GM21526 (cell line): ENCODE data around the gene MOGAT2.
"Not testable (repeated sequence)": the region's sequence is repeated elsewhere in the genome, so short reads cannot be mapped to it uniquely, and the experiment has no call there.

Experiments
- ATAC-seq: cut with Tn5 transposase; IDR thresholded peaks from one replicate; pipeline ENCODE4 v1.9.1; 2021; ENCODE audit warnings: moderate library complexity; ENCODE audit not compliant: unreplicated experiment, low FRiP score

The MOGAT2 gene

DNA sequence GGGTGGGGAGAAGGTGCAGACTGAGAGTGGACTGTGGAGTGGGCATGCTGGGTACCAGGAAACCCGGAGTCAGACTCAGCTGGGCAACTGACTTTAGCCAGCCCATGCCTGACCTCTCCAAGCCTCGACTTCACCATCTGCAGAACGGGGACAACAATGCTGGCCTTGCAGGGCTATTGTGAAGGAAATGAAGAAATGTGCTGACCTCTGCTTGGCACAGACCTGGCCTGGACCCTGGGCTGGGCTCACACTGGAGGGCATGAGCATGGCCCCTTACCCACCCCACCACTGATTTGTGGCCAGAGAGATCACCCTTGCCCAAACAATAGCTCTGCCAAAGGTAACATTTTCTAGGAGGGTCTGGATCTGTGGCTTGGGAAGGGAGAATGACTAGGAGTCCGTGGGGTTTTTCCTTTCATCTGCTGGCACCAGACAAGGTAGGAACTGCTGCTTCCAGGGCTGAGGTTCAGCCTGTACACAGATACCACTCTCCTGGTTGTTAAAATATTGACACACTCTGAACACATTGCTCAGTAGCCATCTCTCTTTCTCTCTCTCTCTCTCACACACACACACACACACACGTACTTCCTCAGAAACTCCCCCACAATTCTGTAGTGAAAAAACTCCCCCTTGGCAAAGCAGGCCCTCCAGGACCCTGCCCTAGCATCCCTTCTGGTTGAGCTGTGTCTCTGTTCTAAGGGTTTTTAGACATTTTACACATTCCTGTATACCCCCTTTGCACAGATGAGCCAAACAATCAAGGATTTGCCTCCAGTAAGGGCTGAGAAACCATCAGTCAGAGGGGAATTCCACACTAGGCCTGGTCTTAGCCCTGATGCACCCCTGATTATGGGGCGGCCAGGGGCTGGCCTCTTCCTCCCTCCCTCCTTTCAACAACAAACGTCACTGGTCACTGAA, 1.0 kb downstream of the MOGAT2 start:
- no peak for ATAC-seq

DNA sequence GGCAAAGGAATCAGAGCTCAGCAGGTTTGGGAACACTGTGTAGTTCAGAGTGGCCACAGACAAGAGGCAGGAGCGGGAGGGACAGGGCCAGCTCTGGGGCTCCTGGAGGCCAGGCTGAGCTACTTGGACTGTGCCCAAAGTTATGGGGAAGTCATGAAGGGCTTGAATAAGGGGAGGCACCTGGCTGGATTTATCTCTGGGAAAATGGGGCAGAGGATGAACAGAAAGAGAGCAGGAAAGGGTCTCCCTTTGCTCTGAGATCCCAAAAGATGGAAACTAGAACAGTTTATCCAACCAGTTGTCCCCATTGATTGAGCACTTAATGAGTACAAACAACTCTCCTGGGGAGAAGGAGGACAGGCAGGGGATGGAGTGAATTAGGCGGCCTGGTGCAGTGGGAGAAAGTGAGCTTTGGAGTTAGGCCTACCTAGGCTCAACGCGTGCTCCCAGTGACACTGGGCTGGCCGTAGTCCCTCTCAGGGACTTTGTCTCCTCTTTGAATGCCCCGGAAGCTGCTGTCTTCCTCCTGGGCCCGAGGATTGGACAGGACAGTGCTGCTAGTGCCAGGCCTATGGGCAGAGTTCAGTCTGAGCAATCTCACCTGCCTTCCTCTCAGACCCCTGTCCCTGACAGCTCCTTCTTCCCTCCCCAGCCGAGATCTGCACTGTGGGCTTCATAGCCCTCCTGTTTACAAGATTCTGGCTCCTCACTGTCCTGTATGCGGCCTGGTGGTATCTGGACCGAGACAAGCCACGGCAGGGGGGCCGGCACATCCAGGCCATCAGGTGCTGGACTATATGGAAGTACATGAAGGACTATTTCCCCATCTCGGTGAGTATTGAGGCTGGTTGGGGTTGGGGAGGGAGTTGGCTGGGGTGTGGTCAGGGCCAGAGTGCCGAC, 2.0 kb downstream of the MOGAT2 start:
- no peak for ATAC-seq

DNA sequence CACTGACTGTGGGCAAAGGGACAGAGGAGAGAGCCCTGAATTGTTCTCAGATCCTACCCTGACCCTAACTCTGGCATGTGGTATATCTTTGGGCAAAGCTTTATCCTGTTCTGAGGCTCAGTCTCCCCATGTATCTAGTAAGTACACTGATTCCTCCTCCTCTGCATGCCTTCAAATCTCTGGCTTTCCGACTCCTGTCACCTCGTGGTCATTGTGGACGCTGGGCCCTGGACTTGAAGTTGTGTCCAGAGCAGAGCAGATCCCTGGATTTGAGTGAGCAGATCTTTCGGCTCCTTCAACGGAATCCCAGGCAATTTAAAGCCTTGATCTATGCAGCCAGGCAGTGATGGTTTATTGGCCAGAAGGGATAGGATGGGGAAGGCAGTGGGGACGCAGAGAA, 3.0 kb downstream of the MOGAT2 start:
- ATAC-seq, result no peak

DNA sequence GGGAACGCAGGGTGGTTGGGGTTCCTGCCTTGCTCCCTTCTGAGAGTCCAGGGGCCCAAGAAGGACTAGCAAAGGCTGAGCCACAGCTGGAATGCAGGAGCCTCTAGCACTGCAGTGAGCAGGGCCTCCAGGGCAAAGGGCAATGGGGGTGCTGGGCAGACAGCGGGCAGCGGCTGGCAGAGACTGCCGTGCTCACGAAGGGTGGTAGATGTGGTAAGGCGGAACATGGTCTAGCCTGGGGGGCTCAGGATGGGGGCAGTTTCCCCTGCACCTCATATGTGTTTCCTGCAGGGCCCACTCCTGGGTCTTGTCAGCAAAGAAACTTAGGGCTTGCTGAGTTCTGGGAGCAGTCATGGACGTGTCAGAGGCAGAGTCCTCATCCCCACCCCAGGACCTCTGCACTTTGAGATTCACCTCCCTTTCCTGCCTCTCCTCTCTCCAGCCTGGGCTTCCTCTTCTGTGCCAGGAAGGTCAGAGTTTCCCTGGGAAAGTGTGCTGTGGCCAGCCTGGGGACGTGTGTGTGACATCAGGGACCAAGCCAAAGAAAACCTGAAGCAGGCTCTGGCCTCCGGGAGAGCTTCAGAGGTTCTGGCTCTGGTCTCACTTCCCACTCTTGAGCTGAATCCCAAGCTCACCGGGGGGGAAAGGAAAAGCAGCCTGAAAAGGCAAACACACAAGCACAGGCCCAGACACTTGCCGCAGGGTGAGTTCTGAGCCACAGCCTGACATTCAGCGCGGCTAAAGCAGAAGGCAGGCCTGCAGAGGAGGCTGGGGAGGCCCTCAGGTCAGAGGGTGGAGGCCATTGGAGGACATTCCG, 4.4 kb downstream of the MOGAT2 start:
- ATAC-seq, result no peak

DNA sequence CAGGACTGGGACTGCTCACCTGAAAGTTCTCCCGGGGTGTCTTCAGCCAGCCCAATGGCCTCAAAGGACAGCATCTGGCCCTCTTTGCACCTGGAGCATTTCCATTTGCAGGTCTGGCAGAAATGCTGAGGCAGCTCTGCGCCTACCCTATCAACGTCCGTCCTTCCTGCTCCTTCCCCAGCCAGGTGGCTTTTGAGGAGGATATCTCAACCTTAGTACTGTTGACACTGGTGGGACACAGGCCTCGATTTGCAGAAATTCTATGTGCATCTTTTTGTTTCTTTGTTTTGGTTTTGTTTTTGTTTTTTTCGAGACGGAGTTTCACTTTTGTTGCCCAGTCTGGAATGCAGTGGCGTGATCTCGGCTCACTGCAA, 5.0 kb downstream of the MOGAT2 start:
- no peak for ATAC-seq

DNA sequence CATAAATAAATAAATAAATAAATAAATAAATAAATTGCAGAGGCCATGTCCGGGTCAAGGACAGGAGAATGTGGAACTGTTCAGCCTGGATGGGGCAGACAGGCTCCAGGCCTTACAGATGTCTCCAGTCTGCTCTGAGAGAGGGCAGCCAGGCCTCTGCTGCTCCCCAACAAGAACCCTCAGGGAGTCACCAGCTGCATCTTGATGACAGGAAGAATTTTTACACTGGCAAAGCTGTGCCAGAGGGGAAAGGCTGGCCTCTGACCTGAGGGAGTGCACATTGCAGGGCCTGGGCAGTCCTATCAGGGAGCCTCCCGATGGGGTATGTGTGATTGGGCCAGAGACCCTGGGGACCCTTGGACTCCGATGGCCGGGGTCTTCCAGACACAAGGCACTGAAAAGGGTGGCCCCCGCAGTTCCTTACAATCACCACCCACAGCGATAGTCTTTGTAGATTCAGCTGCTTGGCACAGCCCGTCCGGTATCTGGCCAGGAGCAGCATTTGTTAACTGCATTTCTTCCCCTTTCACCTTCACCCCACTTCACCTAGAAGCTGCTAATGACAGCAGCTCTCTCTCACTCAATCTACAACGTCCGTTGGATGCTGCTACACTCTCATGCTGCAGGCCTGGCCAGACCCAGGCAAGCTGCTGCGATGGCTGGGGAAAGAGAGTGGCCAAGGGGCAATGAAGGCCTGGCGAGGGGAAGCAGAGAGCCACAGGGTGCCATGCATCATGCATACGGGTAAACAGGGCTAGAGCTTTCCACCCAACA, 8.1 kb downstream of the MOGAT2 start:
- no peak for ATAC-seq

DNA sequence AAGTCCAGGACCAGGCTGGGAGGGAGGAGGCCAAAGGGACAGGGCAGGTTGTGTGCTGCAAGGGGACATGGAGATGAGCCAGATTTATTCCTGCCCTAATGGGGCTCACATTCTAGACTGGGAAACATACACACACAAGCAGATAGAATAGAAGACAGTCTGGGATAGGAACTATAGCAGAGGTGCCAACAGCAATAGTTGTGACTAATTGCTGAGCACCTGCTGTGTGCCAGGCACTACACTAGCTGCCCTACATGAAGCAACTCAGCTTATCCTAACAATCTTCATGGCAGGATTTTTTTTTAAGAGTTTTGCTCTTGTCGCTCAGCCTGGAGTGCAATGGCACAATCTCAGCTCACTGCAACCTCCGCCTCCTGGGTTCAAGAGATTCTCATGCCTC, 11.4 kb downstream of the MOGAT2 start:
- no peak for ATAC-seq

DNA sequence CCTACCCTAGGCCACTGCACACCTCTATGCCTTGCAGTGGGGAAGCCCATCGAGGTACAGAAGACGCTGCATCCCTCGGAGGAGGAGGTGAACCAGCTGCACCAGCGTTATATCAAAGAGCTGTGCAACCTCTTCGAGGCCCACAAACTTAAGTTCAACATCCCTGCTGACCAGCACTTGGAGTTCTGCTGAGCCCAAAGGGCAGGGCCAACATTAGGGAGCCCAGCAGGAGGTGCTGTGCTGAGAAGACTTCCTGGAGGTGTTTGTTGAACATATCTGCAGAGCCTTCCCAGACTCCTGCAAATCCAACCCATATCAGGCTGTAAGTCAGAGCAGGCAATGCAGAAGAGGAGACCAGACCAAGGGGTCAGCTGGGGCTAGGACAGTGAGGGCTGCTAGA, 13.5 kb downstream of the MOGAT2 start:
- no peak for ATAC-seq

DNA sequence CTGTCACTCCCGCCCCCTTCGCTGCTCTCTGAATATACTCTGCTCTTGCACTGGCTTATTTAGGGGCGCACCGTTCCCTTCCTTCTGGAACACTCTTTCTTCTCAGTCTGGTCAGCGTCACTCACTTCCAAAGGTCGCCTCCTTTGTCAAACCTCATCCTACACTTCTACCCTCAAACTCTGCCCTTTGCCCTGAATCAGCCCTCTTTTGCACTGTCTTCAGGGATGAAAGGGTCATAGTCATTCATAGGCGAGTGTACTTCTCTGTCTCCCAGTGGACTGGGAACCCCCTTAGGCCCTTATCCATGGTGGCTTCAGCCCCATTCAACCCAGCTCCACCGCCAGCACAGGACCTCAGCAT, 15.4 kb downstream of the MOGAT2 start:
- no peak for ATAC-seq

DNA sequence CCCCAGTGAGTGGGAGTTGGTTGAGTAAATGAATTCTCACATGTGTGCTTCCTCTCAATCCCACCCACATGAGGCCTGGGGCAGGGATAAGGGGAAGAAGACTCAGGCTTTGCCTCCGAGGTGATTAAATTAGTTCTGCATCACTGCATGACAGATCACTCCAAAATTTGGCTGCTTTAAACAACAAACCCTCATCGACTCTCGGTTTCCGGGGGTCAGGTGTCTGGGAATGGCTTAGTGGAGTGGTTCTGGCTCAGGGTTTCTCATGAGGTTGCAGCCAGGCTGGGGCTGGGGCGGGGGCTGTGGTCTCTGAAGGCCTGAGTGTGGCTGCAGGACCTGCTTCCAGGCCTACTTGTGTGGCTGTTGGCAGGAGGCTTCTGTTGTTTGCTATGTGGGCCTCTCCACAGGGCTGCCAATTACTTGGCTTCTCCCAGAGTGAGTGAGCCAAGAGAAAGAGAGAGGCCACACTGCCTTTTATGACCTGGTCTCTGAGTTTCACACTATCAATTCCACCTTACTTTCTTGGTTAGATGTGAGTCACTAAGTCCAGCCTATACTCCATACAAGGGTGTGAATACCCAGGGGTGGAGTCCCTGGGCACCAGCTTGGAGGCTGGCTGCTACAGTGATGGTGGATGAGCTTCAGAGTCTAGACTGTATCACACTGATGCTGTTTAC, 15.9 kb downstream of the MOGAT2 start:
- ATAC-seq, result no peak

DNA sequence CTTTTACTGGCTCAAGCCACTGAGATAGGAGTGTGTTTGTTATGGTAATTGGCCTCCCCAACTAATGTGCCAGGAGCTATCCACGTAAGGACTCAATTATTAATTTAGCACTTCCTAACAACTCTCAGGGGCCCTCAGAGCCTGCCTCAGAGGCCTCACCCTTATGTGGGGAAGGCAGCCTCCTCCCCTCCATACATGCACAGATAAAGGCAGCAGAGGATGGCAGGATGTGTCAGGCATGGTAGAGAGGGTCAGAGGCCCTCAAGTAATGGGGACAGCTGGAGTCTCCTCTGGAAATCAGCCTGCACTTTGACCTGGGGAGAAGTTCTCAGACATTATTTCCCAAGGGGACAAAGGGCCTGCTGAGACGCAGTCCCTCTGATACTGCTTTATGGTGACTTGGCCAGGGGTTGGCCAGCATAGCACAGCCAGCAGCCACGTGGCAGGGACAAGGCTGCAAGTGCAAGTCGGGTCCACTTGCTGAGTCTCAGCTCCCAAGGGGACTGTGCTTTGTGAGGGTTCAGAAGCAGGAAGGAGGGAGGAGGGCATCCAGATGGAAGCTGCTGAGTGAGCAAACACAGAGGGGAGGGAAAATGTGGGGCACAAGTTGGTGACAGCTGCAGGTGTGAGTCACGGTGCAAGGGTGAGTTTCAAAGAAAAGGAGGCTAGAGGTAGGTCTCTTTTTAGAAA, 17.0 kb downstream of the MOGAT2 start:
- no peak for ATAC-seq

DNA sequence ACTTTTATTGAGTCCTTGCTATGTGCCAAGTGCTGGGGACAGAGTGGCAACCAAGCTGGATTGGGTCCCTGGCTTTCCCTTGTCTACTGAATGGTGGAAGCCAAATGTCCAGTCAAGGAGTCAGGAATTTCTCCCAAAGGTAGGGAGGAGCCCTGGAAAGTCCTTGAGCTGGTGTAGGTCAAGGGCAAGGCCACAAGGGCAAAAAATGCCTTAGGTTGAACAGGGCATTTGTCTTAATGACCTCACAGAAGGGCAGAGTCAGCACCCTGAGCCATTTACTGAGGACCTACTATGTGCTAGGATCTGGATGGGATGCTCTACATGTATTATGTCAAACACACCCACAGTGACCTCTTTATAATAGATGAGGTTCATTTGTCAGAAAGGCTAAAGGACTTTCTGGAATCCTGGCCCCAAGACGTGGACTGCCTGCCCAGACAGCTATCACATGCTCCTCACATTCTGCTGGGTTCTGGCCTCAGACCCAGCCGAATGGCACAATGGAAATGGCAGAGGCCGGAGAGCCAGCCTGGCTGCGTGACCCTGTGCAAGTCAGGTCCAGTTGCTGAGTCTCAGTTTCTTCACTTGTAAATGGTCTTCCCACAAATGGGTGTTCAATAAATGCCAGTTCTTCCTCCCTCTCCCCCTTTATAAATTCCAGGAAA, 17.7 kb downstream of the MOGAT2 start:
- no peak for ATAC-seq

DNA sequence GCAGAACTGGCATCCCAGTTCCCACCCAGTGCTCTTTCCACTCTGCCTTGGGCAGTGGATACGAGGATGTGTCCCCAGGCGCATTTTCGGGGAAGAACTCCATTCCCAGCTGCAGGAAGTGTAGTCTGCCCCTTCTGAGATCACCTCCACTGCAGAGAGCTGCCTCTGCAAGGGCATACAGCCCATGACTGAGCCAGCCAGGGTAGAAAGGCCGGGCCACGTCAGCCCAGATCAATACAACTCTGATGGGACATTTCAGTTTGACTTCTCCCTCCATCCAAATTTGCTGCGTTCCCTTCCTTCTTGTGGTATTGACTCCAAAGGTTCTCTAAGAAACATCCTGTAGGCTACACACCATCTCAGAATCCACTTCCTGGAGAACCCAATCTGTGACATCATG, 19.7 kb downstream of the MOGAT2 start:
- ATAC-seq, result no peak

DNA sequence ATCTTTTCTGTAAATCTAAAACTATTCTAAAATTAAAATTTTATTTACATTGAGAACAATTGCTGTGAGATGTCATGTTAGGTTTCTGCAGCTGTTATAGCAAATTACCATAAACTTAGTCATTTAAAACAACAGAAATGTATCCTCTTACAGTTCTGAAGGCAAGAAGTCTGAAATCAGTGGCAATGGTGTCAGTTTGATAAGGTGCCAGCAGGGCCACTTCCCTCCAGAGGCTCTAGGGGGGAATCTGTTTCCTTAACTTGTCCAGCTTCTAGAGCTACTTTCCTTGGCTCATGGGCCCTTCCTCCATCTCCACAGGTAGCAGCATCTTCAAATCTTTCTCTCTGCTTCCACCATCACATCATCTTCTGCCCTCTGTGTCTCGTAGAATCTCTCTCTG, 23.0 kb downstream of the MOGAT2 start:
- ATAC-seq, result no peak

DNA sequence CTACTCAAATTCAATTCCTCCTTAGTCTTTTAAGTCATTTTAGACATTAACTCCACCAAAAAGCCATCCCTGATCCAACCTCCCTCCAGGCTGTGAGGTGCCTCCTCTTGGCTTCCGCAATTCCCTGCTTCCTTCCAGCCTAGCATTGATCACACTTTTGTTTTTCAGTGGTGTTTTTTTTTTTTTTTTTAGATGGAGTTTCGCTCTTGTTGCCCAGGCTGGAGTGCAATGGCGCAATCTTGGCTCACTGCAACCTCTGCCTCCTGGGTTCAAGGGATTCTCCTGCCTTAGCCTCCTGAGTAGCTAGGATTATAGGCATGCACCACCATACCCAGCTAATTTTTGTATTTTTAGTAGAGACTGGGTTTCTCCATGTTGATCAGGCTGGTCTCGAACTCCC, 25.5 kb downstream of the MOGAT2 start:
- ATAC-seq, result not testable (repeated sequence)

DNA sequence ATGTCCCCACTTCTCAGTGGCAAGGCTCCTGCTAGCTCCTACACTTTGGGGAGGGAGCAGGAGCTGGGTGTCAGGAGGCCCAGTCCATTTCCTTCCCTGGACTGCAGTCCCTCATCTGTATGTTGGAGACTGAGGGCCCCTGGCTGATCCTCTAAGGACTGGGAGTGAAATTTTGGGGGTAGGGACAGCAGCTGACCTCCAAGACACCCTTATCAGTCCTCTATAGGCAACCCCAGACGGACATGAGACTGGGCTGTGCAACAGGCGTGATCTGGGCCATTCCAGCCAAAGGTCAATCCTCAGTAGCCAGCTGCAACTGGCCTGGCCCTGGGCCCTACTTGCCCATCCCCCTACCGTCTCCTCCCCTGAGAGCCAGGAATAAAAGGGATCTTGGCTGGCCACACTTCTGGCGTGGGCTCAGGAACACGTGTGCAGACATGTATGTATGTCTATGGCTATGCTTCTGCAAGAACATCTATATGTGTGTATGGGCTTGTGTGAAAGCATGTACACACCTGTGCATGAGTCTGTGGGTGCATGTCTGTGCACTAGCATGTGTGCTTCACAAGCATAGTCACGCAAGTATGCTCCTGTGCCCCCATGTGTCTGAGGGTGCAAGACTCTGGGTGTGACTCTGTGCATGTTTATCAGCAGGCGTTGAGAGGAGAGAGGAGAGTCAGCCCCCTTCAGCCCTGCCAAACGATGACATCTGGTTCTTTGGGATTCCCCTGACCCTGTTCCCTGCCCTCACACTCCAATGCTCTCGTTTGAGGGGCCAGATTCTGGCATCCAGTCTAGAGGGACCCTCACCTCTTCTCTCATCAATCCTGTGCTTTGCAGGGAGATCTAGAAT, 26.3 kb downstream of the MOGAT2 start:
- ATAC-seq, result no peak

DNA sequence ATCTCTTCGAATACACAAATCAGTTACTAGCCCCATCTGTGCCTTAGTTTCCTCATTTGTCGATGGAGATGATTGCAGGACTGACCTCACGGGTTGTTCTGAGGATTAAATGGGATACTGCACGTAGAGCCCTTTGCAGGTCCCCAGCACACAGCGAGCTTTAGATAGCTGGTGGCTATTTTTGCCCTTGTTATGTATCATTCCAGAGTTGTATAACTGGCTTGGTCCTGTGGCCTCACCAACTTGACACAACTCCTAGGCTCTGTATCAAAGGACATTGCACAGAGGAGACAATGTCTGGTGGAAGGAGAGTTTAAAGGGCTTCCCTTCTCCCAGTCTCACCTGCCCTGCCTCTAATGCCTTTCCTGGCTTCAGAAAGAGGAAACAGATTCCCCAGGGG, 28.2 kb downstream of the MOGAT2 start:
- no peak for ATAC-seq
